SK-N-SH (cell line): ENCODE data around the gene RNF157. TPM values are rescaled to one million over a fixed set of nuclear protein-coding genes. Genes with fewer than 3 reads are reported as not detected.

Experiments
- CTCF ChIA-PET: fragments of 300-600, 350-600 bp; formaldehyde crosslinking; extraction: SDS; loops from one replicate; lab custom pipeline; 2021; lab: Yijun Ruan, JAX
- POLR2A ChIA-PET: fragments of 350-600 bp; sonication (Branson Sonifier 250); formaldehyde crosslinking; extraction: SDS; loops from one replicate; lab custom pipeline; 2020; ENCODE audit warnings: antibody characterized with exemption, inconsistent platforms; lab: Yijun Ruan, JAX
- DNase-seq: peaks from one replicate; pipeline ENCODE4 v3.0.0; 2012
- H2AFZ ChIP-seq: fragments of 200-600 bp; sonication (generic); 2 replicates; pipeline ENCODE4 v1.8.1; 2016; ENCODE audit warnings: antibody characterized with exemption, mild to moderate bottlenecking, low read depth
- H3F3A ChIP-seq: fragments of 200-600 bp; sonication (generic); replicated peaks from 2 replicates; pipeline ENCODE3; 2016; ENCODE audit warnings: antibody characterized with exemption, mild to moderate bottlenecking; ENCODE audit not compliant: insufficient read depth
- H3K27ac ChIP-seq, 2 experiments: fragments of 200-500 bp in 1 of 2; fragments of 200-600 bp in 1 of 2; sonication (Bioruptor generic) in 1 of 2; sonication (generic), shearing (Covaris generic) in 1 of 2; 2 replicates each; pipeline versions ENCODE4 v1.5.1 to v1.6.1; 2014 to 2016; ENCODE audit warnings: low read depth in 2 of 2, inconsistent platforms in 1 of 2, low read length in 1 of 2, mild to moderate bottlenecking in 1 of 2, mixed read lengths in 1 of 2
- H3K27me3 ChIP-seq: fragments of 200-600 bp; sonication (generic), shearing (Covaris generic); 2 replicates; pipeline ENCODE4 v1.6.1; 2016; ENCODE audit warnings: mixed run types; ENCODE audit not compliant: insufficient read depth
- H3K36me3 ChIP-seq, 2 experiments: fragments of 200-500 bp in 1 of 2; fragments of 200-600 bp in 1 of 2; sonication (Bioruptor generic) in 1 of 2; sonication (generic) in 1 of 2; replicated peaks in 1 of 2; 2 replicates each; pipeline versions ENCODE3 to v1.5.1; 2014 to 2016; ENCODE audit warnings: low read length in 1 of 2, mild to moderate bottlenecking in 1 of 2; ENCODE audit not compliant: insufficient read depth in 2 of 2, control insufficient read depth in 1 of 2
- H3K4me1 ChIP-seq, 2 experiments: fragments of 200-500 bp in 1 of 2; fragments of 200-600 bp in 1 of 2; sonication (Bioruptor generic) in 1 of 2; sonication (generic), shearing (Covaris generic) in 1 of 2; 2 replicates each; pipeline versions ENCODE4 v1.5.1 to v1.6.1; 2014 to 2016; ENCODE audit warnings: low read depth in 1 of 2, low read length in 1 of 2, mixed run types in 1 of 2; ENCODE audit not compliant: insufficient read depth in 2 of 2, control insufficient read depth in 1 of 2
- H3K4me2 ChIP-seq: fragments of 200-600 bp; sonication (generic), shearing (Covaris generic); 2 replicates; pipeline ENCODE4 v1.6.1; 2017; ENCODE audit warnings: mixed run types
- H3K4me3 ChIP-seq, 2 experiments: fragments of 200-500 bp in 1 of 2; fragments of 200-600 bp in 1 of 2; sonication (Bioruptor generic) in 1 of 2; sonication (generic), shearing (Covaris generic) in 1 of 2; 2 replicates each; pipeline versions ENCODE4 v1.5.1 to v1.8.1; 2014 to 2016; ENCODE audit warnings: low read depth in 2 of 2, inconsistent platforms in 1 of 2, low read length in 1 of 2, mild to moderate bottlenecking in 1 of 2, mixed read lengths in 1 of 2, moderate library complexity in 1 of 2
- H3K79me2 ChIP-seq: fragments of 200-600 bp; sonication (generic); 2 replicates; pipeline ENCODE4 v1.8.1; 2017; ENCODE audit warnings: mild to moderate bottlenecking; ENCODE audit not compliant: insufficient read depth
- H3K9ac ChIP-seq: fragments of 200-600 bp; sonication (generic); 2 replicates; pipeline ENCODE4 v1.6.1; 2017; ENCODE audit warnings: mixed run types
- H3K9me2 ChIP-seq: fragments of 200-600 bp; sonication (generic); 2 replicates; pipeline ENCODE4 v1.6.1; 2017; ENCODE audit warnings: mixed run types
- H3K9me3 ChIP-seq: fragments of 200-600 bp; sonication (generic); 2 replicates; pipeline ENCODE4 v1.6.1; 2017; ENCODE audit warnings: mixed run types, mild to moderate bottlenecking, moderate library complexity
- H4K20me1 ChIP-seq: fragments of 200-600 bp; sonication (generic); 2 replicates; pipeline ENCODE4 v1.6.1; 2017; ENCODE audit warnings: mild to moderate bottlenecking, mixed run types; ENCODE audit not compliant: insufficient read depth
- FOSL2 ChIP-seq: IDR thresholded peaks from 2 replicates; pipeline ENCODE4 v1.4.0; 2012; ENCODE audit warnings: low read depth, mild to moderate bottlenecking, moderate library complexity, borderline replicate concordance
- FOXJ3 ChIP-seq: sonication (generic); formaldehyde crosslinking; IDR thresholded peaks from 2 replicates; pipeline ENCODE4 v1.5.1; 2020; ENCODE audit warnings: mild to moderate bottlenecking, missing genetic modification reagents
- FOXM1 ChIP-seq: IDR thresholded peaks from 2 replicates; pipeline ENCODE4 v1.4.0; 2012; ENCODE audit warnings: low read depth, mild to moderate bottlenecking
- GATA2 ChIP-seq: sonication (generic); formaldehyde crosslinking; IDR thresholded peaks from 2 replicates; pipeline ENCODE4 v1.5.0; 2020; ENCODE audit warnings: mild to moderate bottlenecking, missing genetic modification reagents
- IRF3 ChIP-seq: fragments of 150-350 bp; IDR thresholded peaks from 2 replicates; pipeline ENCODE4 v1.6.1; 2016; ENCODE audit warnings: mild to moderate bottlenecking, low read depth, low read length
- MAX ChIP-seq: IDR thresholded peaks from 2 replicates; pipeline ENCODE4 v1.4.0; 2012; ENCODE audit warnings: low read depth
- MEF2A ChIP-seq: IDR thresholded peaks from 2 replicates; pipeline ENCODE4 v1.4.0; 2012; ENCODE audit warnings: low read depth, borderline replicate concordance
- MXI1 ChIP-seq: IDR thresholded peaks from 2 replicates; pipeline ENCODE4 v1.6.1; 2012; ENCODE audit warnings: mild to moderate bottlenecking, low read depth, low read length, improper control_type of control experiment
- NFIC ChIP-seq: IDR thresholded peaks from 2 replicates; pipeline ENCODE4 v1.4.0; 2012; ENCODE audit warnings: borderline replicate concordance
- PBX3 ChIP-seq: IDR thresholded peaks from 2 replicates; pipeline ENCODE4; 2012
- POLR2AphosphoS5 ChIP-seq: IDR thresholded peaks from 2 replicates; pipeline ENCODE4 v1.6.1; 2012; ENCODE audit warnings: low read depth, low read length
- RCOR1 ChIP-seq: fragments of 150-350 bp; IDR thresholded peaks from 2 replicates; pipeline ENCODE4 v1.6.1; 2017; ENCODE audit warnings: antibody characterized with exemption, low read length
- RFX5 ChIP-seq: IDR thresholded peaks from 2 replicates; pipeline ENCODE4 v1.6.1; 2012; ENCODE audit warnings: mild to moderate bottlenecking, improper control_type of control experiment, low read length
- RXRA ChIP-seq: IDR thresholded peaks from 2 replicates; pipeline ENCODE4 v1.4.0; 2012; ENCODE audit warnings: low read depth, mild to moderate bottlenecking, borderline replicate concordance
- SIN3A ChIP-seq: IDR thresholded peaks from 2 replicates; pipeline ENCODE4 v1.6.1; 2012; ENCODE audit warnings: low read depth, mild to moderate bottlenecking, low read length, moderate library complexity, borderline replicate concordance
- SMC3 ChIP-seq: IDR thresholded peaks from 2 replicates; pipeline ENCODE4 v1.6.1; 2012; ENCODE audit warnings: low read depth, low read length, improper control_type of control experiment
- TAF1 ChIP-seq: IDR thresholded peaks from 2 replicates; pipeline ENCODE4 v1.6.1; 2012; ENCODE audit warnings: low read depth, mild to moderate bottlenecking, low read length, moderate library complexity, borderline replicate concordance
- USF1 ChIP-seq: IDR thresholded peaks from 2 replicates; pipeline ENCODE4 v1.4.0; 2012; ENCODE audit warnings: low read depth, borderline replicate concordance
- YY1 ChIP-seq: IDR thresholded peaks from 2 replicates; pipeline ENCODE4 v1.4.0; 2012; ENCODE audit warnings: low read depth, mild to moderate bottlenecking
- WGBS: methylation state at CpG from one replicate; pipeline ENCODE4 v1.1.6; 2017; ENCODE audit warnings: low lambda C conversion rate; 5-methylcytosine and 5-hydroxymethylcytosine counted together
- polyA plus RNA-seq, 3 experiments: library from polyadenylated mRNA; depleted of rRNA; stranded (reverse); fragments of >200 nt; gene quantifications; 2 replicates each; pipeline ENCODE4 v1.2.3, GENCODE V29; 2012
- TF ChIP-seq, protein P1 (sequence below): fragments of 200-600 bp; sonication (generic); IDR thresholded peaks from 2 replicates; pipeline ENCODE4 v1.6.1; 2017; ENCODE audit warnings: antibody characterized with exemption, mild to moderate bottlenecking, moderate library complexity

RNF157 gene
- polyA plus RNA-seq, 1 of the 3 experiments (the other 2 are of a cell fraction), result 5.2 TPM

DNA sequence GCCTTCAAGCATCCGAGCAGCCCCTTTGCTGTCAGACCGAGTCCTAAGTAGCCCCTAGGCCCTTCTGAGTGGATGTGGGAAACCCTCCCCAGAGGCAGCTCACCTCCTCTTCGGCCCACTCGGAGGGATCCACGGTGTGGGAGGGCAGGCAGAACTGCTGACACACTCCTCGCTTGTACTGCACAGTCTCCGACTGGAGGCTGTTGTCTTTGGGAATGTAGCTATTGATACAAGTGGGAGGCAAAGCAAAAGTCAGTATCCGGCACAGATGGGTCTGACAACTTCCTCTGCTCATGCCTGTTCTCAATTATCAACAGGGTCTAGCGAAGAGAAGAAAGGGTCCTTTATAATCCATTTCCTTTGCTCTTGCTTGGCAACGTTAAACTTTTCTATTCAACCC is 73.4 kb downstream of the RNF157 start:
- Histone ChIP-seq H3K9ac (no peak overlapping the region), H3K4me1 (peaks cover 0 to 3% of the 10 kb centered on the region in 2 experiments; a peak in 1 of 4 replicates), H4K20me1 (no peaks in the 10 kb centered on the region), H3F3A (no peaks in the 10 kb centered on the region), H3K27me3 (no peaks in the 10 kb centered on the region), H3K79me2 (no peaks in the 10 kb centered on the region), H3K9me3 (no peaks in the 10 kb centered on the region), H3K4me2 (no peak overlapping the region), H3K4me3 (no peak overlapping the region), H2AFZ (no peak overlapping the region), H3K9me2 (no peaks in the 10 kb centered on the region), H3K36me3 (no peaks in the 10 kb centered on the region), H3K27ac (no peak overlapping the region)
- no peak for DNase-seq
- WGBS, result 88% methylated on average over 10 of the region's 10 CpGs
- TF ChIP-seq GATA2 (CRISPR knock-in tag) (no peak), PBX3 (no peak), RFX5 (no peak), TAF1 (no peak), MAX (no peak), RXRA (no peak), RCOR1 (no peak), FOXM1 (no peak), SIN3A (no peak), NFIC (no peak), FOXJ3 (no peak), USF1 (no peak)
- TF ChIP-seq, protein P1, sequence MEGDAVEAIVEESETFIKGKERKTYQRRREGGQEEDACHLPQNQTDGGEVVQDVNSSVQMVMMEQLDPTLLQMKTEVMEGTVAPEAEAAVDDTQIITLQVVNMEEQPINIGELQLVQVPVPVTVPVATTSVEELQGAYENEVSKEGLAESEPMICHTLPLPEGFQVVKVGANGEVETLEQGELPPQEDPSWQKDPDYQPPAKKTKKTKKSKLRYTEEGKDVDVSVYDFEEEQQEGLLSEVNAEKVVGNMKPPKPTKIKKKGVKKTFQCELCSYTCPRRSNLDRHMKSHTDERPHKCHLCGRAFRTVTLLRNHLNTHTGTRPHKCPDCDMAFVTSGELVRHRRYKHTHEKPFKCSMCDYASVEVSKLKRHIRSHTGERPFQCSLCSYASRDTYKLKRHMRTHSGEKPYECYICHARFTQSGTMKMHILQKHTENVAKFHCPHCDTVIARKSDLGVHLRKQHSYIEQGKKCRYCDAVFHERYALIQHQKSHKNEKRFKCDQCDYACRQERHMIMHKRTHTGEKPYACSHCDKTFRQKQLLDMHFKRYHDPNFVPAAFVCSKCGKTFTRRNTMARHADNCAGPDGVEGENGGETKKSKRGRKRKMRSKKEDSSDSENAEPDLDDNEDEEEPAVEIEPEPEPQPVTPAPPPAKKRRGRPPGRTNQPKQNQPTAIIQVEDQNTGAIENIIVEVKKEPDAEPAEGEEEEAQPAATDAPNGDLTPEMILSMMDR, result no peak
- ChIA-PET CTCF (interaction anchor here (0.6 to 3.0 kb wide), 9 partner anchors 14 to 231 kb away, joined by 3 to 25 read pairs (median 4); no protein-coding TSS in a partner anchor), POLR2A (interaction anchor here (0.7 kb wide), 1 partner anchor 11 kb away, joined by 3 read pairs; no protein-coding TSS in a partner anchor)

- ChIA-PET CTCF (interaction anchor here (0.6 to 3.0 kb wide), 10 partner anchors 12 to 153 kb away, joined by 3 to 25 read pairs (median 4); no protein-coding TSS in a partner anchor), POLR2A (interaction anchor here (0.6 to 0.7 kb wide), 2 partner anchors 11 to 121 kb away, joined by 3 read pairs; no protein-coding TSS in a partner anchor)
- Histone ChIP-seq H3K36me3 (no peaks in the 10 kb centered on the region), H3K4me1 (no peaks in the 10 kb centered on the region), H4K20me1 (no peaks in the 10 kb centered on the region), H2AFZ (no peak overlapping the region), H3K4me2 (no peak overlapping the region), H3F3A (no peaks in the 10 kb centered on the region), H3K9me2 (no peaks in the 10 kb centered on the region), H3K4me3 (no peak overlapping the region), H3K79me2 (no peaks in the 10 kb centered on the region), H3K9me3 (no peaks in the 10 kb centered on the region), H3K9ac (no peak overlapping the region), H3K27ac (no peak overlapping the region), H3K27me3 (no peaks in the 10 kb centered on the region)
- DNase-seq, result no peak
- 94% methylated on average over 7 of the region's 7 CpGs for WGBS
- TF ChIP-seq SMC3 (no peak), FOSL2 (no peak), PBX3 (no peak), MXI1 (no peak), MEF2A (no peak), IRF3 (no peak), SIN3A (no peak), POLR2AphosphoS5 (no peak), RFX5 (no peak), YY1 (no peak), MAX (no peak), FOXJ3 (no peak)
These were observed 74.1 kb downstream of the RNF157 start for GRCh38 chr17:76166168-76166567.
